HG02938 (cell line): ENCODE data around the gene GPX7.
A peak's percentile ranks its signal among the peaks of the same experiment; 100 is the strongest.

Experiments used
- ATAC-seq: cut with Tn5 transposase; IDR thresholded peaks from one replicate; pipeline ENCODE4 v1.9.1; 2021; ENCODE audit warnings: mild to moderate bottlenecking, moderate library complexity; ENCODE audit not compliant: unreplicated experiment

Gene GPX7

GRCh38 chr1:52628614-52629324 lies 26.6 kb downstream of the GPX7 start:
- ATAC-seq: no peak

DNA sequence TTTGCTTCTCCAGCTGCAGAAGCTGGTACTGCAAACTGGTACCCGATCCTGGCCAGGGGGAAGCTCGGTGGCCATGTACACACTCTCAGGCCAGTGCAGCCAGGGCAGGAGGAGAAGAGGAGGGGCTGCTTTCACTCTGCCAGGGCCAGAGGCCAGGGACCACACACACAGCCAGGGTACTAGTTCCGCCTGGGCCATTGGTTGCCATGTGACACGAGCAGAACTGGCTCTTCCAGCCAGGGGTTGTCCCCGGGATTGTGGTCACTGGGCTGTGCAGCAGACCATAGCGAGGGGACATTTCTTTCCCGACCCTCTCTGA lies 27.1 kb downstream of the GPX7 start:
- ATAC-seq: no peak

DNA sequence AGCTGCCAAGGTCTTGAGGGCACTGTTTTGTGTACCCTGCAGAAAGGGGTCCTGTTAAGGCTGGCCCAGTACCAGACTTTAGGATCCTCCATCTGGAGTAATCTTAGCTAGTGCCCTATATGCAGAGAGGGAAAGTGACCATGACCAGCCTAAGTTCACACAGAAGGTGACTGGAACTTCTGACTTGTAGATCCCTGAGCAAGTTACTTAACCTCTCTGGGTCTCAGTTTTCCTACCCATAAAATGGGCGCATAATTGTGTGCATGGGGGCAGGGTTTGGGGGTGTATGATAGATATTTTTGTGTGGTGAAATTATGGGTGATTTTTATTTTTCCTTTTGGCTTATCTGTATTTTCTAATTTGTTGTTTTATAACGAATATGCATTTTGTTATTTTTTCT lies 27.5 kb downstream of the GPX7 start:
- no peak for ATAC-seq

DNA sequence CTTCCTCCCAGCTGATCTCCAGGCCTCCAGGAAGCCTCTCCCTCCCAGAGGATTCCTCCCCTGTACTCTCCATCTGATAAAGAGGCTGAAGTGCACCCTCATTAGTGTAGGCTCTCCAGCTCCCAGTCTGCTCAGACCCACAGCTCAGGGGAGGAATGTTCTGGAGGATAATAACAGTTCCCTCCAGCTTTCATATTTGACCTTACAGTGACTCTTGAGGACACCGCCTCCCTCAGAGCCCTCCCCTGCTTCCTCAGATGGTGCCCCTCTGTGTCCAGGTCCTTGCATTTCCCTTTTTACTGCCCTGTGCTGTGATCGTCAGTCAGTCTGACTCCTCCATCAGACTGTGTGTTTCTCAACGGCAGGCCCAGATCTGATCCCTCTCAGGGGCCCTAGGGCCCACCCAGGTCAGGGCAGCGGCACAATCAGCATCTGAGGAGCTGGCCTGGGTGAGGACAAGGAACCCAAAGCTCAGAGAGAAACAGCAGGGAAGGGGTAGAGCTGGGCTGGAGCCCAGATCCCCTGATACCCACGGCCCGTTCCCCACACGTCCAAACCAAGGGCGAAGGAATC lies 29.7 kb downstream of the GPX7 start:
- no peak for ATAC-seq

DNA sequence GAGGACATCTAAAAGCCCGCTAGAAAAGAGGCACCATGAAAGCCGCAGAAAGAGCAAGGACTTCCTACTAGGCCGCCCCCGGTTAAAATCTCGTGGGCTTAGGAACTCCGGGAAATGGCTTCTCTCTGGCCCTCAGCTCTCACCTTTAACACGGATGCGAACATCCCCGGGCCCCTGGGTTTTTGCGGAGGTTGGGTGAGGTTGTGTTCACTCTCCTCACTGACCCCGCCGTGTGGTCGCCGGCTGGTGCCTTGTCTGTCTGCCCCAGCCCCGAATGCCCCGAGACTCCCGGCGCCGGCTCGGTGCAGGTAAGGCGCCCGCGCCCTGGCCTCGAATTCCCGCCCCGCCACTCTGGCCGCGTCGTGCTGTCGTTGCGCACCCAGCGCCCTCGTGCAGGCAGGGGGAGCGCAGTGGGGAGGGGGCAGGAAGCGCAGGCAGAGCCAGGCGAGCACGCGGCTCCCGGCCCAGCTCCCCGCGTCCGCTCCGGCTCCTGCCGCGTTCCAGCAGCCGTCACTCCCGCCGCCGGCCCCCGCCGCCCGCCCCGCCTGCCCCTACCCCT lies 30.6 kb downstream of the GPX7 start, which contains the start of gene SHISAL2A:
Gene SHISAL2A, plus strand, starts transcription at position 437 of the 559 bp plus-strand sequence. CDS start 326 bp downstream, outside the sequence.
- no peak for ATAC-seq

DNA sequence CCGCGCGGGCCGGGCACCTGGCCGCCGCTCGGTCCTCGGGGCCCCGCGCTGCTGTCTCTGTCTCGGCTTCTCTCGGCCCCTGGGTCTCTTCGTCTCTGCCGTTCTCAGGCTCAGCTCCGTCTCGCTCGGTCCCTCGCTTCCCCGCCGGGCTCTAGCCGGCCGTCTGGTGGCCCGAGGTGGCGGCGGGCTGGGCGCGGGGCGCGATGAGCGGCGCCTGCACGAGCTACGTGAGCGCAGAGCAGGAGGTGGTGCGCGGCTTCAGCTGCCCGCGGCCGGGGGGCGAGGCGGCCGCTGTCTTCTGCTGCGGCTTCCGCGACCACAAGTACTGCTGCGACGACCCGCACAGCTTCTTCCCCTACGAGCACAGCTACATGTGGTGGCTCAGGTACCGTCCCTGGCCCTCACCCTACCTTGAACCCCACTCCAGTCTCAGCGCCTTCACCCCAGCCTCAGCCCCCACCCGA lies 31.2 kb downstream of the GPX7 start:
- no peak for ATAC-seq

- ATAC-seq: no peak
Observed at GRCh38 chr1:52634111-52634510, 31.9 kb downstream of the GPX7 start.

- no peak for ATAC-seq
Observed at GRCh38 chr1:52635321-52636089, 33.3 kb downstream of the GPX7 start.

DNA sequence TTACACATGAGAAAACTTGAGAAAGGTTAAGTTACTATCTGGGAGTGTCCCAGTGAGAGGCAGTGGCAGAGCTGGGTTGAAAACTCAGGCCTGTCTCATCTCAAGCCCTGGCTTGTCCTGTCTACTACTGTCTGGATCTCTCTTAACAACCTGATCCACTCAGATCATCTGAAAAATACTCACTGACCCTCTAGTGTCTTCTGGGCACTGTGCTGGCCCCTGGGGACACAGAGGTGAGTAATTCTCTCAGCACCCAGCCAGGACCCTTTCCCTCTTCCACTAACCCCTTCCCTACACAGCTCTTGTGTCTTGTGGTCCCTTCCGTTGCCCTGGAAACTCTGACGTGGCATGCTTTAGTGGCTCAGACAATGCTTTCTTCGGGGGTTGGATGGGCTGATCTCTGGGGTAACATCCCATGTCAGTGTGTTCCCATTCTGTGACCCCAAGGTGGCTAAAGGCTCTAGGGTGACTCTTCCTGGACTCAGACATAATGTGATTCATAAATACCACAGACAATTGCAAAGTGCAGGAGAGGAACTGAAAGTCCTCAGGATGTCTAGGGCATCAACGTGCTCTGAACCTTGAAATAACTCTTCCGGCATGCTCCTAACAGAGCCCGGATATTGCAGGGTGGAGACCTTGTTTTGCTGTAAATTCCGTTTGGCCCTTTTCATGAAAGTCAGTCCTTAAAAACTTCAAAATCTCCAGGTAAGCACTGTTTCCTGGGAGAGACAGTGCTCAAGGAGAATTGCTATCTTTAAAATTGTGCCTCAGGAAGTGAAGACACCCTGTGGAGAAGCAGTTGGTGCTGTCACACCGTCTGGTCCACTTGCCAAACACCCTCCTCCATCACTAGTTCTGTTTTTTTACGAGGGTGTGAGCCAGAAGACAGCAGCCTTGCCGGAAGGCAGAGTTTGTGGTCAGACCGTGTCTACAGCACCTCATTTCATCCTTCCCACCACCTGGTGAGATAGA lies 34.8 kb downstream of the GPX7 start:
- peak; percentile 84 for ATAC-seq

DNA sequence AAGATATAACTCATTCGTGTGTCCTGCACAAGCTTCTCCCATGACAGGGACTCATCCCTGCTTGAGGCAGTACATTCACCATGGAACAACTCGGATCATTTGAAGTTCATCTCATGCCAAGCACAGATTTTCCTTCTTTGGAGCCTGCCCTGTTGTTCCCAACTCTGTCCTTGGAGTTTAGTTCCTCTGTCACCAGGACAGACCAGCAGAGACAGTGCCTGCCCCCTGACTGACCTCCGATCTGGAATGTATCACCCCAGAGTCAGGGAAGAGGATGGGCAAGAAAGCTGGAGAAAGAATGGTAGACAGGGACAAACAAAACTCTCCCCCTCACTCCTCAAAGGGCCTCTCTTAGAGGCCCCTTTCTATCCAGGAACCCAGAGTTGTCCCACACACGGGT lies 35.8 kb downstream of the GPX7 start:
- no peak for ATAC-seq

DNA sequence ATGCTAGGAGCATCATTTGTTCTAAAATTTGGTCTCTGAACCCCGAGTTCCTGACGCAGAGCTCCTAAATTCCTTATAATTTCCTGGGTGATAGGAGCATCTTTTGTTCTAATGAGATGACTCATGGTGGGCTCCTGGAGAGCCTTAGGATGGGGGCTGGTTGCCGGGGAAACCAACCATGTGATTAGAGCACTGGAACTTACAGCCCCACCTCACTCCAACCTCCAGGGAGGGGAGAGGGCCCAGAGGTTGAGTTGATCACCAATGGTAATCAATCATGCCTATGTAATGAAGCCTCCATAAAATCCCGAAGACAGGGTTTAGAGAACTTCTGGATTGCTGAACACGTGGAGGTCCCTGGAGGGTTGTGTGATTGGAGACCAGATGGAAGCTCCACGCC lies 38.5 kb downstream of the GPX7 start:
- no peak for ATAC-seq

GRCh38 chr1:52641307-52641706 lies 39.1 kb downstream of the GPX7 start:
- ATAC-seq: no peak

DNA sequence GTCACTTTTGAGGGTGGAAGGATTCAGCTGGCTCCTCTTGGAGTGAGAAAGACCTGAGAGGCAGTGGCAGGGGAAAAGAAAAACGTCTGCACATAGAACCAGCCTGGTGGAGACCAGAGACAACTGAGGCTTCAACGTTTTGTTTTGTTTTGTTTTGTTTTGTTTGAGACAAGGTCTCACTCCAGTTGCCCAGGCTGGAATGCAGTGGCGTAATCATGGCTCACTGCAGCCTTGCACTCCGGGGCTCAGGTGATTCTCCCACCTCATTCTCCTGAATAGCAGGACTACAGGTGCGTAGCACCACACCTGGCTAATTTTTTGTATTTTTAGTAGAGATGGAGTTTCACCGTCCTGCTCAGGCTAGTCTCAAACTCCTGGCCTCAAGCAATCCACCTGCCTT lies 43.1 kb downstream of the GPX7 start:
- no peak for ATAC-seq

GRCh38 chr1:52651904-52652303 lies 49.7 kb downstream of the GPX7 start:
- ATAC-seq: no peak

DNA sequence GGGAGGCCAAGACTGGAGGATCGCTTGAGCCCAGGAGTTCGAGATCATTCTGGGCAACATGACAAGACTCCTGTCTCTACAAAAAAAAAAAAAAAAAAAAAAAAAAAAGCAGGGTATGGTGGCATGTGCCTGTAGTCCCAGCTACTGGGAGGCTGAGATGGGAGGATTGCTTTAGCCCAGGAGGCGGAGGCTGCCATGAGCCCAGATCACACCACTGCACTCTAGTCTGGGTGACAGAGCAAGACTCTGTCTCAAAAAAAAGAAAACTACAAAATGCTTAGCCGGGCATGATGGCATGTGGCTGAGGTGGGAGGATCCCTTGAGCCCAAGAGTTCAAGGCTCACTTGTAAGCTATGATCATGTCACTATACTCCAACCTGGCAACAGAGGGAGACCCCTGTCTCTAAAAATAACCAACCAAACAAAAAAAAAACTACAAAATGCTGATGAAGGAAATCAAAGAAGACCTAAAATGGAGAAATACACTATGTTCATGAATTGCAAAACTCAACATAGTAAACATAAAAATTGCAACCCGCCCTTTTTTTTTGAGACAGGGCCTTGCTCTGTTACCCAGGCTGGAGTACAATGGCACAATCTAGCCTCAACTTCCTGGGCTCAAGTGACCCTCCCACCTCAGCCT lies 51.2 kb downstream of the GPX7 start:
- no peak for ATAC-seq

DNA sequence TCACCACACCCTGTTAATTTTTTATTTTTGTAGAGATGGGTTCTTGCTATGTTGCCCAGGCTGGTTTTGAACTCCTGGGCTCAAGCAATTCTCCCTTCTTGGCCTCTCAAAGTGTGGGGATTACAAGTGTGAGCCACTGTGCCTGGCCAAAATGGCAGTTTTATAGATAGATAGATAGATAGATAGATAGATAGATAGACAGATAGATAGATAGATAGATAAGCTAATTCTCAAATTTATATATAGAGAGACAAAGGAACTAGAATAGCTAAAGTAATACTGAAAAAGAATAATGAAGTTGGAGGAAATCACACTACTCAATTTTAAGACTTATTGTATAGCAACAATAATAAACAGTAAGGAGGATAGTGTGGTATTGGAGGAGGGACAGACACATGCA lies 51.9 kb downstream of the GPX7 start:
- no peak for ATAC-seq

DNA sequence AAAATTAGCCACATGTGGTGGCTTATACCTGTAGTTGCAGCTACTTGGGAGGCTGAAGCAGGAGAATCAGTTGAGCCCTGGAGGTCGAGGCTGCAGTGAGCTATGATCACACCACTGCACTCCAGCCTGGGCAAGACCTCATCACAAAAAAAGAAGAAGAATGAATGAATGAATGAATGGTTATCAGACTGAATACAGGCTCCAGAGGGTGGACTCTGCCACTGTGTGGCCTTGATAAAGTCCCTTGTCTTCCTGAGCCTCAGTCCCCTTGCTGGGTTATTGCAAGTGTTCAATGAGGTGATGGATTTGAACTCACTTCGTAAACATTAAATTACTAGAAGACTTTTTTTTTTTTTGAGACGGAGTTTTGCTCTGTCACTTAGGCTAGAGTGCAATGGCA lies 55.5 kb downstream of the GPX7 start:
- ATAC-seq: no peak
